Measurements from ENCODE around the gene EHBP1L1.

The EHBP1L1 gene

DNA sequence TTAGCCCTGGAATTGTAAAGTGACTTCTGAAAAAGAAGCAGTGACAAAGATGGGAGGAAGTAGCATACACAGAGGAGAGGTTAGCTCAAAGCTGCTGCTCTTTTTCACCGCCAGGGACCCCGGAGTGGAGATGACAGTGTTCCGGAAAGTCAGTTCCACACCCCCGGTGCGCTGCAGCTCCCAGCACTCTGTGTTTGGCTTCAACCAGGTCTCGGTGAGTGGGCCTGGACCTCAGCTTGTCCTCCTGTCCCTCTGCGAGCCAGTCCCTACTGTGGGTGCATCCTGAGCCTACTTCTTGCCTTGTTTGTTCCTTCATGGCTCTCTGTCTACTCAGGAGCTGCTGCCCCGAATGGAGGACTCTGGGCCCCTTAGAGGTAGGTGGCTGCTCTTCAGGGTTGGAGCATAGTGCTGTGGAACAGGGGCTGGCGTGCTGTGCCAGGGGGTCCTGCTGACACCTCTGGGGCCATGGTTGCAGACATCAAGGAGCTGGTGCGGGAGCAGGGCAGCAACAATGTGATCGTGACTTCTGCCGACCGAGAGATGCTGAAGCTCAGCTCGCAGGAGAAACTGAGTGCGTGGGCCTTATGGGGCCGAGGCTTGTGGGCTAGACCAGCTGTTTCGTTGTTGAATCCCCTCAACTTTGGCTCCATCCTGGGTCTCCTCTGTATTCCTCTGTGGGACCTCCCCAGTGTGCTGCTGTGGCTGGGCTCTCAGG, 41.4 kb downstream of the EHBP1L1 start:
- DNase-seq, result no peak

DNA sequence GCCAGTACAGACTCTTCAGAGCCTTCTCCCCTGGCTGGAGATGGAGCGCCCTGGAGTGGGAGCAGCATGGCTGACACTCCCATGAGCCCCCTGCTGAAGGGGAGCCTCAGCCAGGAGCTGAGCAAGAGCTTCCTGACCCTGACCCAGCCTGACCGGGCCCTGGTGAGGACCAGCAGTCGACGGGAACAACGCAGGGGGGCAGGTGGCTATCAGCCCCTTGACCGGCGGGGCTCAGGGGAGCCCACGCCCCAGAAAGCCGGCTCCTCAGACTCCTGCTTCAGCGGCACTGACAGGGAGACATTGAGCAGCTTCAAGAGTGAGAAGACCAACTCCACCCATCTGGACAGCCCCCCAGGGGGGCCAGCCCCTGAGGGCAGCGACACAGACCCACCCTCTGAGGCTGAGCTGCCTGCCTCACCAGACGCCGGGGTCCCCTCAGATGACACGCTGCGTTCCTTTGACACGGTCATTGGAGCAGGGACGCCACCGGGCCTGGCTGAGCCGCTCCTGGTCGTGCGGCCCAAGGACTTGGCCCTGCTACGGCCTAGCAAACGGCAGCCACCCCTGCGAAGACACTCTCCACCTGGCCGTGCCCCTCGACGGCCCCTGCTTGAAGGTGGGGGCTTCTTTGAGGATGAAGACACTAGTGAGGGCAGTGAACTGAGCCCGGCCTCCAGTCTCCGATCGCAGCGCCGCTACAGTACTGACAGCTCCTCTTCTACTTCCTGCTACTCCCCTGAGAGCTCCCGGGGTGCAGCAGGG, 42.3 kb downstream of the EHBP1L1 start:
- DNase-seq, result no peak

GRCh38 chr11:65618763-65619162, 42.9 kb downstream of the EHBP1L1 start:
- no peak for DNase-seq

DNA sequence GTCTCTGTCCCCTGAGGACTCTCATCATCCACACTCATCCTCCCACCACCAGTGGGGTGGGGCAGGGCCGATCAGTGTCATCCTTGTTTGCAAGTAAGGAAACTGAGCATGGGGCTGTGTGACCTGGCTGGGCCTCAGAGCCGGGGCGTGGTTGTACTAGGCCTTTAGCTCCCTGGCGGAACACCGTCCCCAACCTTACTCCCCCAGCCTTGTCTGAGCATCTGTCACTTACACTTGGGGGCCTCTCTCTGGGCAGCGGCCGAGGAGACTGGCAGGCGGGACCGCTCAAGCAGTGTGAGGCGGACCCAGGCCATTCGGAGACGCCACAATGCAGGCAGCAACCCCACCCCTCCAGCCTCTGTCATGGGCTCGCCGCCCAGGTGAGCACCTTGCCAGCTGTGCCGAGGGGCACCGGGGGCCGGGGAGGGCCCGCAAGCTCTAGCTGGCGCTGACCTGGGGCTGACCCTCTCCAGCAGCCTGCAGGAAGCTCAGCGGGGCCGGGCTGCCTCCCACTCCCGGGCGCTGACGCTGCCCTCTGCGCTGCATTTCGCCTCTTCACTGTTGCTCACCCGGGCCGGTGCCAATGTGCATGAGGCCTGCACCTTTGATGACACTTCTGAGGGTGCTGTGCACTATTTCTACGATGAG, 43.6 kb downstream of the EHBP1L1 start:
- no peak for DNase-seq

- no peak for DNase-seq
Observed at GRCh38 chr11:65620666-65621065, 44.8 kb downstream of the EHBP1L1 start.

DNA sequence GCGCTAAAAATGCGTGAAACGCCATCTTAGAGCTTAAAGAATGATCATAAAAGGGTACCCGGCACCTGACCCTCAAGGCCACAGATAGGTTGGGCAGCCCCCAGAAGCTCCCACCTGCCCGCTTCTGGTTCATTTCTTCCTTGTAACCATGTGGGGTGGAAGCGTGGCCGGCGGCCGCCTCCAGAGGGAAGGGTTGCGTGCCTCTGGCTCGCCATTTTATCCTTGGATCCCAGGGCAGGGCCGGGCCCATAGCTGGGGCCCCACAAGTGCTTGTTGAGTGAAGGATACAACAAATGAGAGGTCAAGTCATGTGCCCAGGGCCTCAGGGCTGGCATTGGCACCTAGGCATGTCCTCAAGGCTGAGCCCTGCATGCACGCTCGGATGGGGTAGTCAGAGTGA, 45.6 kb downstream of the EHBP1L1 start:
- no peak for DNase-seq

DNA sequence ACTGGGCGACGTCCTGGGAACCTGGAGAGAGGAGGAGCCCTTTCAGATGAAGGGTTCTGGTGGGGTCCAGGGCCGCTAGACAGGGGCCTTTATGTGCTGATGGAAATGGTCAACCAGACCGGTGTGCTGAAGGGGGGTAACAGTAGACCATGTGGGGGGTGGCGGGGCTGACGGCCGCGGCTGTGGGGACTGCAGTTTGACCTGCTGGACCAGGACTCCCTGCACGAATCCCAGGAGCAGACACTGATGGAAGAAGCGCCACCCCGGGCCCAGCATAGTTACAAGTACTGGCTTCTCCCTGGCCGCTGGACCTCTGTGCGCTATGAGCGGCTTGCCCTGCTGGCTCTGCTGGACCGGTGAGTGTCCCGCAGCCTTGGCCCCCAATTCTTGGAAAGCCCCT, 46.2 kb downstream of the EHBP1L1 start:
- DNase-seq, result no peak

GRCh38 chr11:65623177-65623576, 47.3 kb downstream of the EHBP1L1 start:
- no peak for DNase-seq

GRCh38 chr11:65623852-65624616, 48.2 kb downstream of the EHBP1L1 start:
- DNase-seq, result no peak

DNA sequence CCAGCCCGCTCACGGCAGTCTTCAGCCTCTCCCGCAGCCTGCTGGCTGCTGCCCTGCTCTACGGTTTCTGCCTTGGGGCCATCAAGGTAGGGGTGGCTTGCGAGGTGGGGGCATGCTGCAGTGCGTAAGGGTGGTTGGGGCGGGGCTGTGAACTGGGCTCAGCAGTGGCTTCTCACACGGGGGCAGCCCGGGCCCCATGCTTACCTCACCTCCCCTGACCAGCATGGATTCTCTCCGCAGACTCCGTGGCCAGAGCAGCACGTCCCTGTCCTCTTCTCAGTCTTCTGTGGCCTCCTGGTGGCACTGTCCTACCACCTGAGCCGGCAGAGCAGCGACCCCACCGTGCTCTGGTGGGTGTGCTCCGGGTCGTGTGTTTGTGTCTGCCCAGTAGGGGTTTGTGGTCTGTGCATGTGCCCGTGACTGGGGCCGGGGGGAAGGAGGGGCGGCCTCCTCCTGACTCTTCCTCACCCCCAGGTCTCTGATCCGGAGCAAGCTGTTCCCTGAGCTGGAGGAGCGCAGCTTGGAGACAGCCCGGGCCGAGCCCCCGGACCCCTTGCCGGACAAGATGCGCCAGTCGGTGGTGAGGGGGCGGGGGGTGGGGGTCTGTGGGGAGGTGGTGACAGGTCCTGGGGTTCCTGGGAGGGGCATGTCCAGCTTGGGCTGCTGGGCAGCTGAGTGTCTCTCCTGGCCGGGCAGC, 49.2 kb downstream of the EHBP1L1 start:
- no peak for DNase-seq

DNA sequence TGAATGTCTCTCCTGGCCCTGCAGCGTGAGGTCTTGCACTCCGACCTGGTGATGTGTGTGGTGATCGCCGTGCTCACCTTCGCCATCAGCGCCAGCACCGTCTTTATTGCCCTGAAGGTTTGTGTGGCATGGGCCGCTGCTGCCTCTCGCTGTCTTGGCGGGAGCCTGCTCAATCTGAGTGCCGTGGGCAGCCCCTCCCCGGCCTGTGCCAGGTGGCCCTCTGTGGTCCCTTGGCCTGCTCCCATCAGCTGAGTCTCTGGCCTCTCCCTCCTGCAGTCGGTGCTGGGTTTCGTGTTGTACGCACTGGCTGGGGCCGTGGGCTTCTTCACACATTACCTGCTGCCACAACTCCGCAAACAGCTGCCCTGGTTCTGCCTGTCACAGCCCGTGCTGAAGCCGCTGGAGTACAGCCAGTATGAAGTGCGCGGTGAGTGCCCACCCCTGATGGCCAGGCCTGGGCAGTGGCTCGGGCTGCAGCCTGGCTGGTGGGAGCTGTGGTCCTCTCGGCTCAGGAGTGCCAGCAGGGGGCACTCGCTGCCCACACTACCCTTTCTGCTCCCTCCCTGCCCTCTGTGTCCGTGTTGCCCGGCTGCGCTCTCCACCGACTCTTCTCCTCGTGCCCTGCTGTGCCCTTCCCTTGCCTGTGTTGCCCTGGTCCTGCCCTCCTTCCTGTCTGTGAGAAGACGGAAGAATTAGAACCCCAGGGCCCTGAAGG, 49.9 kb downstream of the EHBP1L1 start:
- peak in 1 of 2 experiments; percentile 41 for DNase-seq

- DNase-seq, result no peak
Observed at GRCh38 chr11:65627202-65627601, 51.3 kb downstream of the EHBP1L1 start.

GRCh38 chr11:65629579-65629978, 53.7 kb downstream of the EHBP1L1 start:
- DNase-seq, result no peak

- no peak for DNase-seq
Observed at GRCh38 chr11:65630215-65630614, 54.4 kb downstream of the EHBP1L1 start.

GRCh38 chr11:65633390-65634108, 57.7 kb downstream of the EHBP1L1 start:
- no peak for DNase-seq

DNA sequence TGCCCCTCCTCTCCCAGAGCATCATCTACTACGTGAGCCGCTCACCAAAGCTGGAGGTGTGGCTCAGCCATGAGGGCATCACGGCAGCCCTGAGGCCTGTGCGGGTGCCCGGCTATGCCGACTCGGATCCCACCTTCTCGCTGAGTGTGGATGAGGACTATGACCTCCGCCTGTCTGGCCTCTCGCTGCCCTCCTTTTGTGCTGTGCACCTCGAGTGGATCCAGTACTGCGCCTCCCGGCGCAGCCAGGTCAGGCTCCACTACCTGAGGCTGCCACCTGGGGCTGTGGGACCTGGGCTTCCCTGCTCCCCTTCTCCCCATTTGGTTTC, 58.2 kb downstream of the EHBP1L1 start:
- DNase-seq, result no peak

- DNase-seq, result no peak
Observed at GRCh38 chr11:65634440-65634839, 58.6 kb downstream of the EHBP1L1 start.

DNA sequence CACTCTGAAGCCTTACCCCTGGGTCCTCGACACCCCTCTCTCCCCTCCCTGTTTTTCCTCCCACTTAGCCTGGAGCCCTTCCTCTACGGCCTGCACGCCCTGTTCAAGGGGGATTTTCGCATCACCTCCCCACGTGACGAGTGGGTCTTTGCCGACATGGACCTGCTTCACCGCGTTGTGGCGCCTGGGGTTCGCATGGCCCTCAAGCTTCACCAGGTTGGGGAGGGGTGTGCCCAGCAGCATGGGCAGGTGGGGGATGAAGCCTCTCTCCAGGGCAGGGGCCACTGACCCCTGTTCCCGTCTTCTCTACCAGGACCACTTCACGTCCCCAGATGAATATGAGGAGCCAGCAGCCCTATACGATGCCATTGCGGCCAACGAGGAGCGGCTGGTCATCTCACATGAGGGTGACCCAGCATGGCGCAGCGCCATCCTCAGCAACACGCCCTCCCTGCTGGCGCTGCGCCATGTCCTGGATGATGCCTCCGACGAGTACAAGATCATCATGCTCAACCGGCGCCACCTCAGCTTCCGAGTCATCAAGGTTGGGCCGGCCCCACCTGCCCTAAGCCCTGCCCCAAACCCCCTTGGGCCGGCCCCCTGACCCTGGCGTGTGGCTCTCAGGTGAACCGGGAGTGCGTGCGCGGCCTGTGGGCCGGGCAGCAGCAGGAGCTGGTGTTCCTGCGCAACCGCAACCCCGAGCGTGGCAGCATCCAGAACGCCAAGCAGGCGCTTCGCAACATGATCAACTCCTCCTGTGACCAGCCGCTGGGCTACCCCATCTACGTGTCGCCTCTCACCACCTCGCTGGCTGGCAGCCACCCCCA, 59.3 kb downstream of the EHBP1L1 start:
- DNase-seq, result no peak

DNA sequence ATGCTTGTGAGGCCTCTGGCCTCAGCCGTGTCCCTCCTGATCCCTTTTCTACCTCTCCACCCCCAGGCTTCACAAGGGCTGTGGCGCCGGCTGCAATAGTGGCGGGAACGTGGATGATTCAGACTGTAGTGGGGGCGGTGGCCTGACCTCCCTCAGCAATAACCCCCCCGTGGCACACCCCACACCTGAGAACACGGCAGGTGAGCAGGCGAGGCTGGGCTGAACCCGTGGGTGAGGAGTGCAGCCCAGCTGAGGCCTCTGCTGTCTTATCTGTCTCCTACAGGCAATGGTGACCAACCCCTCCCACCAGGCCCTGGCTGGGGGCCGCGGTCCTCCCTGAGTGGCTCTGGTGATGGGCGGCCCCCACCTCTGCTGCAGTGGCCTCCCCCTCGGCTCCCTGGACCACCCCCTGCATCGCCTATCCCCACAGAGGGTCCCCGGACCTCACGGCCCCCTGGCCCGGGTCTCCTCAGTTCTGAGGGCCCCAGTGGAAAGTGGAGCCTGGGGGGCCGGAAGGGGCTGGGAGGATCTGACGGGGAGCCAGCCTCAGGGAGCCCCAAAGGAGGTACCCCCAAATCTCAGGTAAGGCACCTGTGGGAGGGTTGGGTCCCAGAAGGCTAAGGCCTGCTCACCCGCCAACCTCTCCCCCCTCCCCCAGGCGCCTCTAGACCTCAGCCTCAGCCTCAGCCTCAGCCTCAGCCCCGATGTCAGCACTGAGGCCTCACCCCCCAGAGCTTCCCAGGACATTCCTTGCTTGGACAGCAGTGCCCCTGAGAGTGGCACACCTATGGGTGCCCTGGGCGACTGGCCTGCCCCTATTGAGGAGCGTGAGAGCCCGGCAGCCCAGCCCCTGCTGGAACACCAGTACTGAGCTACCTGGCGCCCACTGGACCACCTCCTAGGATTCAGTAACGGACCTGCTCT, 60.5 kb downstream of the EHBP1L1 start:
- DNase-seq, result no peak
